Heart left ventricle (tissue), 16 donors: ENCODE data around the gene FASN. TPM values are rescaled to one million over a fixed set of nuclear protein-coding genes. Genes with fewer than 3 reads are reported as not detected.

ENCODE experiments used
- ATAC-seq, 4 donors: fragments of 200-7000 bp; cut with Tn5 transposase; one replicate each; pipeline ENCODE4 v1.9.1; 2020 to 2022; ENCODE audit warnings: moderate library complexity in 4 of 4, mild to moderate bottlenecking in 3 of 4, moderate number of reproducible peaks in 1 of 4
- DNase-seq, 5 donors: peaks; one replicate each; pipeline ENCODE4 v3.0.0-alpha.2; 2020
- H3K27ac ChIP-seq, 12 donors: fragments of 200-600 bp; sonication (generic) in 4 of 12; one replicate each; pipeline versions ENCODE4 v1.5.0 to v1.8.0; 2016 to 2022; ENCODE audit warnings: mild to moderate bottlenecking in 2 of 12
- H3K27me3 ChIP-seq, 9 donors: fragments of 200-600 bp; sonication (generic) in 2 of 9; one replicate each; pipeline versions ENCODE4 v1.5.1 to v1.8.0; 2016 to 2022; ENCODE audit warnings: mild to moderate bottlenecking in 3 of 9
- H3K36me3 ChIP-seq, 9 donors: fragments of 200-600 bp; sonication (generic) in 2 of 9; one replicate each; pipeline versions ENCODE4 v1.5.0 to v1.8.0; 2018 to 2022; ENCODE audit warnings: mild to moderate bottlenecking in 2 of 9
- H3K4me1 ChIP-seq, 12 donors: fragments of 200-600 bp; sonication (generic) in 4 of 12; one replicate each; pipeline versions ENCODE4 v1.5.0 to v1.8.0; 2016 to 2022; ENCODE audit warnings: mild to moderate bottlenecking in 3 of 12
- H3K4me3 ChIP-seq, 12 donors: fragments of 200-600 bp; sonication (generic) in 4 of 12; one replicate each; pipeline versions ENCODE4 v1.5.0 to v1.8.0; 2017 to 2022; ENCODE audit warnings: mild to moderate bottlenecking in 9 of 12, moderate library complexity in 4 of 12
- H3K9me3 ChIP-seq, 12 donors: fragments of 200-600 bp; sonication (generic) in 4 of 12; one replicate each; pipeline versions ENCODE4 v1.5.0 to v1.8.0; 2016 to 2022; ENCODE audit warnings: mild to moderate bottlenecking in 1 of 12
- CTCF ChIP-seq, 12 donors: fragments of 200-600 bp; sonication (generic) in 4 of 12; IDR thresholded peaks; one replicate each; pipeline versions ENCODE4 v1.5.0 to v1.8.0; 2018 to 2022; ENCODE audit warnings: antibody characterized with exemption in 12 of 12, mild to moderate bottlenecking in 5 of 12
- POLR2A ChIP-seq, 2 donors: fragments of 450-650 bp; IDR thresholded peaks; one replicate each; pipeline ENCODE4 v1.6.1; 2017; ENCODE audit warnings: antibody characterized with exemption in 2 of 2, mild to moderate bottlenecking in 2 of 2, moderate library complexity in 2 of 2
- WGBS, 4 donors: extraction: QIAGEN DNeasy Blood & Tissue Kit in 2 of 4; methylation state at CpG; one replicate each; pipeline versions ENCODE4 v1.1.5 to v1.1.7; 2013 to 2018; 5-methylcytosine and 5-hydroxymethylcytosine counted together
- intact Hi-C, 10 donors: fragments of 100-400 bp; cut with DNase I; formaldehyde crosslinking; loops; one replicate each; pipeline versions ENCODE4 v1.11.1 to v1.14.2; 2022
- polyA plus RNA-seq, 2 donors: library from polyadenylated mRNA; stranded (reverse); fragments of 200-250 nt; gene quantifications; one replicate each; pipeline ENCODE4 v1.2.3, GENCODE V29; 2013
- total RNA-seq, 9 donors: library from RNA; depleted of rRNA in 2 of 9; stranded (reverse); fragments of >200 nt in 2 of 9; fragmentation: NEBNext Ultra II Directional in 3 of 9; extraction: Animal tissue kit (Norgen Biotek cat#: 25700) in 3 of 9; gene quantifications; one replicate each; pipeline versions ENCODE4 v1.1.0 to v1.2.4, GENCODE V29; 2016 to 2023
- donor health status: ischemic (EF 13 %, LVEDD 7.1; RV severe dilation, severe dysfunction).
- donor health status: healthy with polysubstance abuse.
- donor health status: DM: no; HTN: yes; CAD: no.
- donor health status: DM: no; HTN: no; CAD: no.
- donor health status: ischemic (EF 25% LVEDD 6.9; RV normal size, moderate dysfunction).
- donor health status: ischemic (EF 25% LVEDD 5.7; RV mildly dilated, moderate dysfunction).
- donor health status: healthy.
- donor health status: DM: yes; HTN: yes; CAD: no.
- donor health status: ischemic (EF 35%, LVEDD 5.7; RV mildly dilated, moderate dysfunction).
- donor health status: nonischemic (EF 11% LVEDD 7.7; RV severe dilation, severe dysfunction).
- donor health status: DM: yes; HTN: yes; CAD: no.
- donor health status: PGD.
- donor health status: ischemic (EF 29% LVEDD 5.4; RV normal size, mild dysfunction).
- donor health status: nonischemic (EF 23%, LVEDD 6.1; RV moderate dilation, normal function).

FASN gene
- total and polyA plus RNA-seq, 11 donors, result 6.9 to 103 (median 18.9) TPM

DNA sequence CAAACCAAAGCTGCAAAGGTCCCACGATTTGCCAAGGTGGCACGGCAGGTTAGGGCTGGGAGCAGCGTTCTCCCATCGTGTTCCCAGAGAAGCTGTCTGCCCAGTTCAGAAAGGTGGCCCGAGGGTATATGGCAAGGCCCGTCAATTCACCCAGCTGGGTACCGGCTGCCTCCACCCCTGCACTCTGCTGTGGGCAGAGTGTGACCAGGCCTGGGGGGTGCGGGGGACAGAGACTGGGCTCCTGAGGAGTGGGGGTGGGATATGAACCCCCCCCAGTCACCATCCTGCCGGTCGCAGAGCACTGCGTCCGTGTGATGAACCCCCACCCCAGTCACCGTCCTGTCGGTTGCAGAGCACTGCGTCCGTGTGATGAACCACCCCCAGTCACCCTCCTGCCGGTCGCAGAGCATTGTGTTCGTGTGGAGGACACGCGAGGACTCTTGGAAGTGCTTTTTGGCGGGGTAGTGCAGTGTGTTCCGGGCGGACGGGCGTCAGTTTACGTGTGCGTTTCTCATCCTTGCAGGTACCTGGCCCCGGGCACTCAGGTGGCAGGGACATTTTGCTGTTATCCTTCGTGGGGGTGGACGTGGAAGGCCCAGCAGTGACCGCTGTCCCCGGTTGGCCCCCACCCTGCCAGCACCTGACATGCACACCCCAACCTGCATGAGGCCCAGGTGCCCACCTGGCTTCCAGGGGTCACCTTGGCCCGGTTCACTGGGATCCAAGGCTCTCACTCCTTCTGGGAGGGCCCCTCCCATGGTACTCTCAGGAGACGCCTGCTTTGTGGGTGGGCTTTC lies 2.7 kb upstream of the FASN start:
- TF ChIP-seq CTCF (IDR thresholded peaks at IDR 0.05), result no peak
- TF ChIP-seq POLR2A (IDR thresholded peaks at IDR 0.05), result no peak
- no peaks in the 10 kb centered on the region for H3K9me3 ChIP-seq
- ATAC-seq, result no peak
- H3K4me1 ChIP-seq, result peaks cover 0 to 54% (median 28%) of the 10 kb centered on the region in 12 donors
- intact Hi-C loops, result loop anchor here in 1 of 10 donors (10.0 kb wide), 1 partner anchor 66 kb away; the partner anchor contains the start of genes DCXR and RAC3
- H3K4me3 ChIP-seq, result no peak overlapping the region
- peak overlapping the region in 2 of 12 donors; percentile 25 to 34 for H3K27ac ChIP-seq
- no peaks in the 10 kb centered on the region for H3K27me3 ChIP-seq
- DNase-seq, result peak in 1 of 5 donors; percentile 22
- H3K36me3 ChIP-seq, result peaks cover 0 to 4% (median 0%) of the 10 kb centered on the region in 9 donors
- WGBS, 4 donors, result 90 to 93% (median 91%) methylated on average over 20 to 35 of the region's 35 CpGs

DNA sequence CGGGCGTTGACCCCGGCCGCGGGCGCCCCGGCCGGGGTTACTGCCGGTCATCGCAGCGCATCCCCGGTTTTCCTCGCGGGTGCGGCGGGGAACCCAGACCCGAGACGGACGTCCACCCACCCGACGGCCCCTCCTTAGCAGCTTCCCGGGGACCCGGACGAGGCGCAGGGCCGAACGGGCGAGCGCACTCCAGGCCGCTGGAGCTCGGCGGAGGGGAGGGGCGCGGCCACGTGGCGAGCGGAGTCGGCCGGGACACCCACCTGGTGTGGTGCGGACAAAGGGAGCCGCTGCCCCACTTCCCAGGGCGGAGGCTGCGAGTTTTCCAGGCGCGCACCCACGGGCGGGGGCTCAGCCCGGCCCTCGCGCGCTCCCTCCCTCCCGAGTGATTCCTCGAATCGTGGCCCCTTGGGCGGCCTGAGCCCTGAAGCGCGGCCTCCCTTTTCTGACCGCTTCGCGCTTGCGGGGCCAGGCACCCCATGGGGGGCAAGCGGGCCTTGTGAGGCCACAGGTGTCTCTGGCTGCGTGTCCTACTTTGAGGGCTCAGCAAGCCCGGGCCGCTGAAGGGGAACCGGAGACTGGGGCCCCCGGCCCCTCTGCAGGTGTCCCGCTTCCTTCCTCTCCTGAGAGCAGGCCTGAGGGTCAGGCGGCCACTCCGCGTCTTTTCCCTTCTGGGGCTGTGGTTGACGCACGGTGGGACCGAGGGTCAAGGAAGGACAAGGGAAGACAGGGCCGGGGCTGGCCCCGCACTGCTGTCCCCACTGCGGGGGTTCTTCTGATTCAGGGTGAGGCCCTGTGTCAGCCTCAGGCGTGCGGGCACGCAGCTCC lies 1.1 kb upstream of the FASN start:
- no peaks in the 10 kb centered on the region for H3K27me3 ChIP-seq
- peak in 3 of 4 donors; percentile 1 to 5 (median 4) for ATAC-seq
- WGBS, 4 donors, result 1 to 45% (median 19%) methylated on average over 21 to 80 of the region's 80 CpGs
- H3K4me3 ChIP-seq, result peak overlapping the region; percentile 27 to 95 (median 79)
- peaks cover 0 to 51% (median 26%) of the 10 kb centered on the region in 12 donors for H3K4me1 ChIP-seq
- intact Hi-C loops, result loop anchor here in 3 of 10 donors (1.0 to 5.0 kb wide), 7 partner anchors 32 to 122 kb away; partner anchors contain the start of genes DCXR (in 2 of the 3), ASPSCR1 (in 1 of the 3), DUS1L (in 1 of the 3) and LRRC45 (in 1 of the 3)
- peaks cover 0 to 20% (median 9%) of the 10 kb centered on the region in 9 donors for H3K36me3 ChIP-seq
- peak overlapping the region; percentile 69 to 99 (median 96) for H3K27ac ChIP-seq
- no peaks in the 10 kb centered on the region for H3K9me3 ChIP-seq
- DNase-seq, result peak in 2 of 5 donors; percentile 61 to 63
- no peak for TF ChIP-seq CTCF (IDR thresholded peaks at IDR 0.05)
- TF ChIP-seq POLR2A (IDR thresholded peaks at IDR 0.05), result no peak

DNA sequence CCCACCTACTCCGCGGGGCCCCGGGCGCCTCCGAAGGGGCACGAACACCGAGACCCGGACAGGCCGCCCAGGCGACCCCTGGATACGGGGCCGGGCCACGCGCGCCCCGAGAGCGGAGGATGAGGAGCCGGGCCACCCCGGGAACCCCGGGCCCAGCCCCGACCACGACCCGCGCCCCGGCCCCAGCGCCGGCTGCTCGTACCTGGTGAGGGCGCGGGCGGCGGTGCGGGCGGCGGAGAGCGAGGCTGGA lies 192 bp downstream of the FASN start:
- H3K4me1 ChIP-seq, result peaks cover 0 to 42% (median 23%) of the 10 kb centered on the region in 12 donors
- peak overlapping the region; percentile 65 to 95 (median 82) for H3K4me3 ChIP-seq
- H3K27ac ChIP-seq, result peak overlapping the region; percentile 69 to 99 (median 96)
- ATAC-seq, result no peak
- DNase-seq, result no peak
- H3K9me3 ChIP-seq, result no peaks in the 10 kb centered on the region
- H3K36me3 ChIP-seq, result peaks cover 0 to 33% (median 22%) of the 10 kb centered on the region in 9 donors
- intact Hi-C loops, result loop anchor here in 3 of 10 donors (1.0 to 5.0 kb wide), 7 partner anchors 31 to 121 kb away; partner anchors contain the start of genes DCXR (in 2 of the 3), ASPSCR1 (in 1 of the 3), DUS1L (in 1 of the 3) and LRRC45 (in 1 of the 3)
- 0% methylated on average over 23 to 36 of the region's 36 CpGs; no CpG with 5 or more reads in 1 of the 4 donors for WGBS, 4 donors
- no peaks in the 10 kb centered on the region for H3K27me3 ChIP-seq
- TF ChIP-seq POLR2A (IDR thresholded peaks at IDR 0.05) (no peak), CTCF (IDR thresholded peaks at IDR 0.05) (no peak)
